Lung (tissue), 12 donors: ENCODE measurements around the gene EPB41L4A. TPM values are rescaled to one million over a fixed set of nuclear protein-coding genes. Genes with fewer than 3 reads are reported as not detected.

ENCODE experiments used
- ATAC-seq: fragments of 200-7000 bp; cut with Tn5 transposase; one replicate; pipeline ENCODE4 v1.9.1; 2020; ENCODE audit warnings: moderate number of reproducible peaks; ENCODE audit not compliant: insufficient read depth, low FRiP score
- DNase-seq, 3 donors: peaks; one replicate each; pipeline ENCODE4 v3.0.0-alpha.2; 2013 to 2017
- H3K27ac ChIP-seq, 2 donors: one replicate each; pipeline ENCODE4 v1.5.1; 2013; ENCODE audit warnings: mild to moderate bottlenecking in 2 of 2, moderate library complexity in 2 of 2, control low read depth in 1 of 2, inconsistent platforms in 1 of 2, low read depth in 1 of 2, low read length in 1 of 2
- H3K27me3 ChIP-seq, 3 donors: one replicate each; pipeline ENCODE4 v1.5.1; 2013; ENCODE audit warnings: low read length in 2 of 3; ENCODE audit not compliant: control insufficient read depth in 3 of 3, insufficient read depth in 3 of 3
- H3K36me3 ChIP-seq, 4 donors: one replicate each; pipeline ENCODE4 v1.5.1; 2013; ENCODE audit warnings: low read length in 4 of 4, mild to moderate bottlenecking in 1 of 4, moderate library complexity in 1 of 4; ENCODE audit not compliant: control insufficient read depth in 4 of 4, insufficient read depth in 4 of 4
- H3K4me1 ChIP-seq, 5 donors: one replicate each; pipeline ENCODE4 v1.5.1; 2013; ENCODE audit warnings: low read length in 5 of 5, mild to moderate bottlenecking in 2 of 5, moderate library complexity in 1 of 5; ENCODE audit not compliant: control insufficient read depth in 5 of 5, insufficient read depth in 5 of 5
- H3K4me3 ChIP-seq: one replicate; pipeline ENCODE4 v1.5.1; 2013; ENCODE audit warnings: mild to moderate bottlenecking, control low read depth, moderate library complexity
- H3K9ac ChIP-seq, 2 donors: one replicate each; pipeline ENCODE4 v1.5.1; 2013; ENCODE audit warnings: low read length in 2 of 2, control low read depth in 1 of 2; ENCODE audit not compliant: insufficient read depth in 1 of 2
- H3K9me3 ChIP-seq, 4 donors: one replicate each; pipeline ENCODE4 v1.5.1; 2013; ENCODE audit warnings: low read length in 3 of 4, mild to moderate bottlenecking in 1 of 4, moderate library complexity in 1 of 4; ENCODE audit not compliant: control insufficient read depth in 4 of 4, insufficient read depth in 3 of 4
- WGBS, 2 donors: extraction: QIAGEN DNeasy Blood & Tissue Kit; methylation state at CpG; one replicate each; pipeline ENCODE4 v1.1.7; 2013; 5-methylcytosine and 5-hydroxymethylcytosine counted together
- polyA plus RNA-seq, 2 donors: library from polyadenylated mRNA; stranded (reverse); fragments of 200-250 nt; gene quantifications; one replicate each; pipeline ENCODE4 v1.2.1, GENCODE V29; 2013
- total RNA-seq, 2 donors: library from RNA; depleted of rRNA in 1 of 2; stranded (reverse); fragments of >200 nt in 1 of 2; gene quantifications; one replicate each; pipeline ENCODE4 v1.2.1, GENCODE V29; 2014 to 2021
- TF ChIP-seq, protein P1 (sequence below): IDR thresholded peaks from 2 replicates; pipeline ENCODE4 v1.5.1; 2012; ENCODE audit warnings: mild to moderate bottlenecking; ENCODE audit errors: control extremely low read depth, extremely low read depth
- donor health status: control.
- donor health status: control.
- donor health status: Bipolar disorder and iron deficiency.
- donor health status: healthy.
- donor health status: DM: yes; HTN: yes; CAD: no.

The EPB41L4A gene
- total and polyA plus RNA-seq, 4 donors, result 4.6 to 44.5 (median 14.9) TPM

GRCh38 chr5:112221128-112221527 is 197.9 kb downstream of the EPB41L4A start:
- no peak for DNase-seq
- TF ChIP-seq, protein P1, sequence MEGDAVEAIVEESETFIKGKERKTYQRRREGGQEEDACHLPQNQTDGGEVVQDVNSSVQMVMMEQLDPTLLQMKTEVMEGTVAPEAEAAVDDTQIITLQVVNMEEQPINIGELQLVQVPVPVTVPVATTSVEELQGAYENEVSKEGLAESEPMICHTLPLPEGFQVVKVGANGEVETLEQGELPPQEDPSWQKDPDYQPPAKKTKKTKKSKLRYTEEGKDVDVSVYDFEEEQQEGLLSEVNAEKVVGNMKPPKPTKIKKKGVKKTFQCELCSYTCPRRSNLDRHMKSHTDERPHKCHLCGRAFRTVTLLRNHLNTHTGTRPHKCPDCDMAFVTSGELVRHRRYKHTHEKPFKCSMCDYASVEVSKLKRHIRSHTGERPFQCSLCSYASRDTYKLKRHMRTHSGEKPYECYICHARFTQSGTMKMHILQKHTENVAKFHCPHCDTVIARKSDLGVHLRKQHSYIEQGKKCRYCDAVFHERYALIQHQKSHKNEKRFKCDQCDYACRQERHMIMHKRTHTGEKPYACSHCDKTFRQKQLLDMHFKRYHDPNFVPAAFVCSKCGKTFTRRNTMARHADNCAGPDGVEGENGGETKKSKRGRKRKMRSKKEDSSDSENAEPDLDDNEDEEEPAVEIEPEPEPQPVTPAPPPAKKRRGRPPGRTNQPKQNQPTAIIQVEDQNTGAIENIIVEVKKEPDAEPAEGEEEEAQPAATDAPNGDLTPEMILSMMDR, result no peak
- ATAC-seq, result no peak
- Histone ChIP-seq H3K27ac (no peak overlapping the region), H3K36me3 (peaks cover 0 to 2% (median 0%) of the 10 kb centered on the region in 4 donors), H3K9me3 (no peaks in the 10 kb centered on the region), H3K4me3 (no peak overlapping the region), H3K27me3 (no peaks in the 10 kb centered on the region), H3K9ac (no peak overlapping the region), H3K4me1 (peaks cover 0 to 8% (median 0%) of the 10 kb centered on the region in 5 donors)
- WGBS, 2 donors, result 57 to 65% methylated on average over 2 of the region's 2 CpGs

GRCh38 chr5:112219000-112219399 is 200.1 kb downstream of the EPB41L4A start:
- ATAC-seq (no peak), DNase-seq (no peak)
- Histone ChIP-seq H3K9me3 (no peaks in the 10 kb centered on the region), H3K4me3 (no peak overlapping the region), H3K4me1 (peaks cover 0 to 8% (median 0%) of the 10 kb centered on the region in 5 donors), H3K36me3 (peaks cover 0 to 7% (median 0%) of the 10 kb centered on the region in 4 donors), H3K27me3 (no peaks in the 10 kb centered on the region), H3K27ac (no peak overlapping the region), H3K9ac (no peak overlapping the region)
- TF ChIP-seq, protein P1, result no peak
- 66 to 69% methylated on average over 6 of the region's 6 CpGs for WGBS, 2 donors

DNA sequence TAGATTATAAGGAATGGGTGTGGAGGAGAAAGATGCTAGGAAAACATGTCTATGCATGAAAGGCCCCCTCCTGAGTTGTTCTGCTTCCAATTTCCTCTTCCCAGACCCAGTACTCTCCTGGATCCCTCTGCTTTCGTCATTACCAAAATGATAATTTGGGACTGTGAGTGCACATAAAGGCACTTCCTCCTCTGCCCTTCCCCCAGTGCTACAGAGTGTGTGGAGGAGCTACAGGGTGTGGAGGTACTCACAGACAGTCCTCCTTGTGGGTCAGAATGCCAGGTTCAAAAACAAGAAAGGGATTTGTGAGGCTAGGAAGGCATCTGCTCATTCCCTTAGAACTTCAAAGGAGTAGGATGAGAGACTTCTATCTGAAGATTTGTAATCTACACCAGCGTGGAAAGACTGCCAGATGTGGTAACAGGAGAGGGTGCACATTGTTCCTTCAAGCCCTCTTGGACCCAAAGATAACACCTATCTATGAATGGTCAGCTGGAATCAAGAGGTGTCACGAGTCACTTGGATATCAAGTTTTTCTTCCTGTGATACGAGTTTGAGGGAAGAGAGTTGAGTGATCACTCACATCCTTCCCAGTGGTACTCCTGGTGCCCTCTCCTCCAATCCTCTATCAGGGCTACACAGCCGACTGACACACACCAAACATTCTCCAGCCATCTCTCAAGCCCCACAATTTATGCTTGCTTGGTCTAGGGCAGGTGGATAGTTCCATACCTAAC is 201.1 kb downstream of the EPB41L4A start:
- ATAC-seq, result no peak
- Histone ChIP-seq H3K36me3 (peaks cover 0 to 7% (median 0%) of the 10 kb centered on the region in 4 donors), H3K9ac (no peak overlapping the region), H3K27me3 (no peaks in the 10 kb centered on the region), H3K4me1 (peaks cover 0 to 8% (median 0%) of the 10 kb centered on the region in 5 donors), H3K27ac (no peak overlapping the region), H3K9me3 (no peaks in the 10 kb centered on the region), H3K4me3 (no peak overlapping the region)
- DNase-seq, result no peak
- TF ChIP-seq, protein P1, result no peak
- 78 to 80% methylated on average over 5 of the region's 5 CpGs for whole genome bisulfite sequencing, 2 donors
